Stimulated activated CD8-positive, alpha-beta memory T cell treated with anti-CD3 and anti-CD28 coated beads, Interleukin-12 subunit alpha, Interleukin-12 subunit beta, amount 100 ng/mL, for 24 hours (primary cell): Measurements from ENCODE around the gene PCDHGA2.
"Not testable (repeated sequence)": the region's sequence is repeated elsewhere in the genome, so short reads cannot be mapped to it uniquely, and the experiment has no call there.

Experiments used
- DNase-seq: peaks from one replicate; pipeline ENCODE4 v3.0.0-alpha.2; 2020; ENCODE audit errors: extremely low read depth

Gene PCDHGA2

GRCh38 chr5:141346017-141346416, 7.5 kb downstream of the PCDHGA2 start:
- DNase-seq = not testable (repeated sequence)

GRCh38 chr5:141349917-141350619, 11.5 kb downstream of the PCDHGA2 start, which contains the start of gene PCDHGB1:
Gene PCDHGB1, plus strand, starts transcription at chr5:141350099. Its CDS starts 162 bp downstream, at chr5:141350261.
- no peak for DNase-seq

- no peak for DNase-seq
These were observed 13.0 kb downstream of the PCDHGA2 start for GRCh38 chr5:141351591-141351990.

GRCh38 chr5:141354900-141355469, 16.4 kb downstream of the PCDHGA2 start, which contains the start of gene PCDHGA4:
Gene PCDHGA4, plus strand, starts transcription at chr5:141355021. Its CDS starts 87 bp downstream, at chr5:141355108.
- no peak for DNase-seq

- no peak for DNase-seq
These were observed 17.1 kb downstream of the PCDHGA2 start for GRCh38 chr5:141355641-141356040.

GRCh38 chr5:141356133-141356532, 17.6 kb downstream of the PCDHGA2 start:
- no peak for DNase-seq

GRCh38 chr5:141356950-141357349, 18.4 kb downstream of the PCDHGA2 start:
- no peak for DNase-seq

GRCh38 chr5:141359790-141360426, 21.3 kb downstream of the PCDHGA2 start, which contains the start of gene PCDHGB2:
Gene PCDHGB2, plus strand, starts transcription at chr5:141359994. Its CDS starts 142 bp downstream, at chr5:141360136.
- no peak for DNase-seq

- no peak for DNase-seq
These were observed 22.1 kb downstream of the PCDHGA2 start for GRCh38 chr5:141360685-141361084.

GRCh38 chr5:141362719-141363118, 24.2 kb downstream of the PCDHGA2 start:
- no peak for DNase-seq

GRCh38 chr5:141363952-141364660, 25.5 kb downstream of the PCDHGA2 start, which contains the start of gene PCDHGA5:
Gene PCDHGA5, plus strand, starts transcription at chr5:141364162. Its CDS starts 169 bp downstream, at chr5:141364331.
- no peak for DNase-seq

- DNase-seq = no peak
These were observed 27.7 kb downstream of the PCDHGA2 start for GRCh38 chr5:141366016-141366896.

GRCh38 chr5:141369994-141370848, 31.7 kb downstream of the PCDHGA2 start, which contains the start of gene PCDHGB3:
Gene PCDHGB3, plus strand, starts transcription at chr5:141370242. Its CDS starts 153 bp downstream, at chr5:141370395.
- DNase-seq = no peak

- no peak for DNase-seq
These were observed 33.3 kb downstream of the PCDHGA2 start for GRCh38 chr5:141371572-141372475.

GRCh38 chr5:141373673-141374317, 35.2 kb downstream of the PCDHGA2 start, which contains the start of gene PCDHGA6:
Gene PCDHGA6, plus strand, starts transcription at chr5:141373891. Its CDS starts 193 bp downstream, at chr5:141374084.
- no peak for DNase-seq

- DNase-seq = no peak
These were observed 36.1 kb downstream of the PCDHGA2 start for GRCh38 chr5:141374627-141375026.

- not testable (repeated sequence) for DNase-seq
These were observed 37.0 kb downstream of the PCDHGA2 start for GRCh38 chr5:141375444-141376155.
